Lower lobe of right lung (tissue), 2 donors: ENCODE data around the gene ANKMY1. TPM values are rescaled to one million over a fixed set of nuclear protein-coding genes. Genes with fewer than 3 reads are reported as not detected.
"Not testable (repeated sequence)": the region's sequence is repeated elsewhere in the genome, so short reads cannot be mapped to it uniquely, and the experiment has no call there.

Experiments
- ATAC-seq, 2 donors: fragments of 200-7000 bp; cut with Tn5 transposase; one replicate each; pipeline ENCODE4 v1.9.1; 2020 to 2022; ENCODE audit warnings: mild to moderate bottlenecking in 2 of 2, moderate library complexity in 2 of 2
- DNase-seq: peaks from one replicate; pipeline ENCODE4 v3.0.0-alpha.2; 2020
- H3K27ac ChIP-seq: fragments of 200-600 bp; one replicate; pipeline ENCODE4 v1.8.0; 2022
- H3K27me3 ChIP-seq: fragments of 200-600 bp; one replicate; pipeline ENCODE4 v1.8.0; 2022; ENCODE audit warnings: low read depth
- H3K36me3 ChIP-seq: fragments of 200-600 bp; one replicate; pipeline ENCODE4 v1.8.0; 2022; ENCODE audit warnings: mild to moderate bottlenecking
- H3K4me1 ChIP-seq: fragments of 200-600 bp; one replicate; pipeline ENCODE4 v1.8.0; 2022
- H3K4me3 ChIP-seq: fragments of 200-600 bp; one replicate; pipeline ENCODE4 v1.8.0; 2022; ENCODE audit warnings: mild to moderate bottlenecking
- H3K9me3 ChIP-seq: fragments of 200-600 bp; one replicate; pipeline ENCODE4 v1.8.0; 2022
- intact Hi-C: fragments of 100-400 bp; cut with DNase I; formaldehyde crosslinking; loops from one replicate; pipeline ENCODE4 v1.11.0; 2022
- total RNA-seq: library from RNA; stranded (reverse); fragmentation: NEBNext Ultra II Directional; extraction: Animal tissue kit (Norgen Biotek cat#: 25700); gene quantifications from one replicate; pipeline ENCODE4 v1.2.1, GENCODE V29; 2021
- TF ChIP-seq, protein P1 (sequence below): fragments of 200-600 bp; IDR thresholded peaks from one replicate; pipeline ENCODE4 v1.8.0; 2022; ENCODE audit warnings: antibody characterized with exemption, mild to moderate bottlenecking
- donor health status: DM: no; HTN: yes; CAD: no; lungs with severe emphysema.

Gene ANKMY1
- total RNA-seq, 1 donor from 2014 or later: 29.3 TPM

DNA sequence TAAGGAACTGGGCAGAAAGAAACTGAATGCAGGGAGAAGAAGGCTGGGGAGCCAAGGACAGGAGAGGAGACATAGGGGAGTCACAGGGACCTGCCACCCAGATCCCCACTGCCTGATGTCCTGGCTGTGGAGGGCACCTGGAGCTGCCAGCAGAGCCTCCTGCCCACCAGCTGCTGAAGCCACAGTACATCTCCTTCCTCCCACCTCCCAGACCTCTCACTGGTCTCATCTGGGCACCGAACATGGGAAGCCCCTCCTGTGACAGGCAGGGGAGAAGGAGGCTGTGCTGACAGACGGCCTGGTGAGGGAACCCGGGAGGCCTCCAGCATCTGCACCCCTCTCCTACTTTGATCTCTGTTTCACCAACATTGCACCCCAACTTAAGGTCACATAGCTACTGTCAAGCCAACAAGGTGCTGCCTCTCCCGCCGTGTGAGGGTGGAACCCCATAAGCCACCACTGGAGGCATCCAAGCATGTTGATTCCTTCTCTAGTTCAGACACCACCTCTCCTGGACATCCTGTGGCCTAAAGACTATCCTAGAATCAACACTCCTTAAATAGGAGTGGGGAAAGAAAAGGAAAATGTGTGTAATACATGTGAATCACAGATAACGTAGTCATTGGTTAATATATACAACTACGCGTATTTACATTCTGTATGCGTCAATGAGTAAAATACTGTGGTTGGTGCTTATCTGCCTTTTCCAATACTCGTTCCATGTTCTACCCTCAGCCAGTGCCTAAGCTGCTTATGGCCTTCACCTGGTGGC, 7.0 kb upstream of the ANKMY1 start:
- peak overlapping the region; percentile 85 for H3K4me3 ChIP-seq
- no peaks in the 10 kb centered on the region for H3K9me3 ChIP-seq
- TF ChIP-seq, protein P1, sequence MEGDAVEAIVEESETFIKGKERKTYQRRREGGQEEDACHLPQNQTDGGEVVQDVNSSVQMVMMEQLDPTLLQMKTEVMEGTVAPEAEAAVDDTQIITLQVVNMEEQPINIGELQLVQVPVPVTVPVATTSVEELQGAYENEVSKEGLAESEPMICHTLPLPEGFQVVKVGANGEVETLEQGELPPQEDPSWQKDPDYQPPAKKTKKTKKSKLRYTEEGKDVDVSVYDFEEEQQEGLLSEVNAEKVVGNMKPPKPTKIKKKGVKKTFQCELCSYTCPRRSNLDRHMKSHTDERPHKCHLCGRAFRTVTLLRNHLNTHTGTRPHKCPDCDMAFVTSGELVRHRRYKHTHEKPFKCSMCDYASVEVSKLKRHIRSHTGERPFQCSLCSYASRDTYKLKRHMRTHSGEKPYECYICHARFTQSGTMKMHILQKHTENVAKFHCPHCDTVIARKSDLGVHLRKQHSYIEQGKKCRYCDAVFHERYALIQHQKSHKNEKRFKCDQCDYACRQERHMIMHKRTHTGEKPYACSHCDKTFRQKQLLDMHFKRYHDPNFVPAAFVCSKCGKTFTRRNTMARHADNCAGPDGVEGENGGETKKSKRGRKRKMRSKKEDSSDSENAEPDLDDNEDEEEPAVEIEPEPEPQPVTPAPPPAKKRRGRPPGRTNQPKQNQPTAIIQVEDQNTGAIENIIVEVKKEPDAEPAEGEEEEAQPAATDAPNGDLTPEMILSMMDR: no peak
- peaks cover 71% of the 10 kb centered on the region for H3K4me1 ChIP-seq
- intact Hi-C loops: no loop called here
- DNase-seq (no peak), ATAC-seq (no peak)
- no peaks in the 10 kb centered on the region for H3K27me3 ChIP-seq
- H3K36me3 ChIP-seq: peaks cover 9% of the 10 kb centered on the region
- peak overlapping the region; percentile 91 for H3K27ac ChIP-seq

DNA sequence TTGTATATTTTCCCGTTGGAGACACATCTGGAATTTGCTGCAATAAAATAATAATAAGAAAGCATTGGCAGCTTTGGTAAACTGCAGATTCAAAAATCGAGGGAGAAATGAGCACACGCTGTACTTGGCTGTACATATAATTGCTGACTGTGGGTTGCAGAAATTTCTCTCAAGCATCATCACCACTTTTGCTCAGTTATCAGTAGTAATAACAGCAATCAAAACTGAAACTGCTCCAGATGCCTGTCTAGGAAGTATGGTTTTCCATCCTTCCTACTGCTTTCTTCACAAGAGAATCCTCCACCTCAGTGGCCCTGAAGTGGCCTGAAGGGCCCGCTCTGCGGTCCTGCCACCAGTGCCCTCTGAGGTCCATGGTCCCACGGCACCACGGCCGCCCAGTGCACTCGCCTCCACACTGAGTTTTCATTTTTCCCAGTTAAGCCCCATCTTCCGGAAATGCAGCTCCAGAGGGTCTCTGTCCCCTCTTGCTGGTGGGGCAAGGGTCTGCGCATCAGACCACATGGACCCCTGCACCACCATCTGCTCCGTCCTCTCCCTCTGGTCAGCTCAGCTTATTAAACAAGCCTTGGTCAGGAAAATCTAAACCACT, 6.3 kb upstream of the ANKMY1 start:
- TF ChIP-seq, protein P1: no peak
- H3K9me3 ChIP-seq: no peaks in the 10 kb centered on the region
- H3K36me3 ChIP-seq: peaks cover 9% of the 10 kb centered on the region
- ATAC-seq (no peak), DNase-seq (no peak)
- peaks cover 73% of the 10 kb centered on the region for H3K4me1 ChIP-seq
- intact Hi-C loops: no loop called here
- H3K27ac ChIP-seq: peak overlapping the region; percentile 91
- H3K4me3 ChIP-seq: no peak overlapping the region
- no peaks in the 10 kb centered on the region for H3K27me3 ChIP-seq

DNA sequence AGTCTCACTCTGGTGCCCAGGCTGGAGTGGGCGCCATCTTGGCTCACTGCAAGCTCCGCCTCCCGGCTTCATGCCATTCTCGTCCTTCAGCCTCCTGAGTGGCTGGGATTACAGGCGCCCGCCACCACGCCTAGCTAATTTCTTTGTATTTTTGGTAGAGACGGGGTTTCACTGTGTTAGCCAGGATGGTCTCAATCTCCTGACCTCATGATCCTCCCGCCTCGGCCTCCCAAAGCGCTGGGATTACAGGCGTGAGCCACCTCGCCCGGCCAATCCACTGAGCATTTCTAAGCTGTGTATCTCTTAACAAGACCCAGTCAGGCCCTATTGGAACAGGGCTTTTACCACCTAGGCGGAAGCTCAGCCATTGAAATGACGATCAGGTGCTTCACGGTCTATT, 5.4 kb upstream of the ANKMY1 start:
- H3K4me1 ChIP-seq: peaks cover 81% of the 10 kb centered on the region
- intact Hi-C loops, H3K36me3 ChIP-seq, H3K27me3 ChIP-seq, DNase-seq, H3K9me3 ChIP-seq, H3K27ac ChIP-seq, ATAC-seq, H3K4me3 ChIP-seq: not testable (repeated sequence)

DNA sequence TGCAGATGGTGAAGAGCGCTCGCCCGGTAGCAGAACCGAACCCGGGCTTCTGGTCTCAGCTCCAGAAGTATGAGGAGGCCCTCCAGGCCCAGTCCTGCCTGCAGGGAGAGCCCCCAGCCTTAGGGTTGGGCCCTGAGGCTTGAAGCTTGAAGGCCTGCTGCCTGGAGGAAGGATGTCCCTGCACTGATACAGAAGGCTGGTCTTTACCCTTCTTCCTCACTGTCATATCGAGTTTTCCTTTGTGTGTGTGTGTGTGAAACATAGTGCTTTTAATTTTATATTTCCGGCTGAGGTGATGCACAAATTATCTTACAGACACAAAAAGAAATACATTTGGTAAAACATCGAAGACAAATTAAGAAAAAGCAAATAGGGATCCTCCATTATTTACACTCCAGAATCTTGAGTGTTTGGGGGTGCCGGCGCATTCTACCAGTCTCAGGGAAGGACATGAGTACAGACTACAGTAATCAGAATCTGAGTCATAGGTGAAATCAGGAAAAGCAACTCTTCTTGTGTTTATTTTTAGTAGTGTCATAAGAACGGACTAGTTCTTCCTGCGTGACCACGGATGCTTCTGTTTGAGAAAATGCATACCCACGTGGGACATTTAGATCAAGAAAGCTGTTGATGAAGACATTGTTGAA, 3.7 kb upstream of the ANKMY1 start:
- H3K4me3 ChIP-seq: peak overlapping the region; percentile 93
- DNase-seq (no peak), ATAC-seq (no peak)
- no peaks in the 10 kb centered on the region for H3K9me3 ChIP-seq
- H3K27me3 ChIP-seq: no peaks in the 10 kb centered on the region
- H3K27ac ChIP-seq: peak overlapping the region; percentile 100
- peaks cover 84% of the 10 kb centered on the region for H3K4me1 ChIP-seq
- peaks cover 9% of the 10 kb centered on the region for H3K36me3 ChIP-seq
- TF ChIP-seq, protein P1: no peak
- intact Hi-C loops: no loop called here

DNA sequence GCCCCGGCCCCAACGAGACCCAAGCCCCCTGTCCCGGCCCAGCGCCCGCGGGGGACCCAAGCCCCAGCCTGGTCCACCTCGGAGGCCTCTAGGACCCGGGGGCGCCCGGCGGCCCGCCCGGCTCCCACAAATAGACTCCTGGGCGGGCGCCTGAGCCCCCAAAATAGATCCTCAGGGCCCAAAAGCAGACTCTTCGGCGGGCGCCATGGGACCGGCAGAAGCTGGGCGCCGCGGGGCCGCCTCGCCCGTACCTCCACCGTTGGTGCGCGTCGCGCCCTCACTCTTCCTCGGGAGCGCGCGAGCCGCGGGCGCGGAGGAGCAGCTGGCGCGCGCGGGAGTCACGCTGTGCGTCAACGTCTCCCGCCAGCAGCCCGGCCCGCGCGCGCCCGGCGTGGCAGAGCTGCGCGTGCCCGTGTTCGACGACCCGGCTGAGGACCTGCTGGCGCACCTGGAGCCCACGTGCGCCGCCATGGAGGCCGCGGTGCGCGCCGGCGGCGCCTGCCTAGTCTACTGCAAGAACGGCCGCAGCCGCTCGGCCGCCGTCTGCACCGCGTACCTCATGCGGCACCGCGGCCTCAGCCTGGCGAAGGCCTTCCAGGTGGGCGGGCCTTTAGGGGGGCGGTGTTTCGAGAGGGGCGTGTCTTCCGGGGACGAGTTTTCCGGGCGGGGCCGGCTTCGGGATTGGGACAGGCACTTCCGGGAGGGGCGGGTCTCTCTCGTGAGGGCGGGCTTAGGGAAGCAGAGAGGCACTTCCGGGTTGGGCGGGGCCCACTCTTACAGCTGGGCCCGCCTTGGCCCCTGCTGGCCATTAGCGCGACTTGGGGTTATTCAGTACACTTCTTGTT, 2.9 kb upstream of the ANKMY1 start:
- H3K36me3 ChIP-seq: peaks cover 9% of the 10 kb centered on the region
- TF ChIP-seq, protein P1: peak; percentile 35
- peaks cover 78% of the 10 kb centered on the region for H3K4me1 ChIP-seq
- H3K4me3 ChIP-seq: peak overlapping the region; percentile 93
- no peaks in the 10 kb centered on the region for H3K9me3 ChIP-seq
- intact Hi-C loops: no loop called here
- peak; percentile 87 to 91 for ATAC-seq
- peak overlapping the region; percentile 100 for H3K27ac ChIP-seq
- H3K27me3 ChIP-seq: no peaks in the 10 kb centered on the region
- peak; percentile 100 for DNase-seq
